Hematopoietic multipotent progenitor cell treated with erythropoietin and hydrocortisone succinate and interleukin-3 and kit ligand, for 4 days (in vitro differentiated cells): ENCODE results near the gene TAF6.

ENCODE experiments used
- DNase-seq: peaks from one replicate; pipeline ENCODE4 v3.0.0-alpha.2; 2015

Gene TAF6

DNA sequence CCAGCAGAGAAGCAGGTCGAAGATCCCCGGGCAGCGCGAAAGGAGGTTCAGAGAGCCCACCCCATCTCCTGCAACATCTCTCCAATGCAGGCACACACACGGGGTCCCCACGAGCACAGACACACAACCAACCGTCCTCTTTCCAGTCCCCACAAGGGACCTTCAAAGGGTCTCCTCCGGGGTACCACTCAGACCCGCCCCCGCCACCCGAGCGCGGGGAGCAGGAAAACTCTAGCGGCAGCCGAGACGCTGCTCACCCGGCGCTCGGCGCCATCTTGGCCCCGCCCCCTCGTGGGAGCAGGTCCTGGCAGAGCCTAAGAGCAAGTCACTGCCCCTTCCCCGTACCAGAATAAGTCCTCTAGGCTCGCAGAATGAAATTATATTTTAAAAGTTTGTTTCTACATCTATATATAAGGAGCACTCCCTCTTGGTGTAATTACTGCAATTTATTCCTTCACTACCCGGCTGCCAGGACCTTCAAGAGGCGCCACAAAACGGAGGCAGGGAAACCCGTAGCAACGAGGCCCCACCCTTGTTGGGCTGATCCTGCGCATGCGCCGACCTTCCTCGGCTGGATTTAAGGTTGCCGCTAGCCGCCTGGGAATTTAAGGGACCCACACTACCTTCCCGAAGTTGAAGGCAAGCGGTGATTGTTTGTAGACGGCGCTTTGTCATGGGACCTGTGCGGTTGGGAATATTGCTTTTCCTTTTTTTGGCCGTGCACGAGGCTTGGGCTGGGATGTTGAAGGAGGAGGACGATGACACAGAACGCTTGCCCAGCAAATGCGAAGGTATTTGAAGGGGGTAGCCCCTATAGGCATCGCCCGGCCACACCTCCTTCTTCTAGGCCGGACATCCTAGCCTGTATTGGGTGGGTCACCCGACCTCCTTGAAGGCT is at the start of gene TAF6, which contains the start of gene CNPY4:
Gene TAF6 (minus strand): TSS at position 287 of the 898 bp plus-strand sequence. CDS start 5,149 bp downstream, outside the sequence.
Gene CNPY4 (plus strand): TSS at position 563 of the 898 bp plus-strand sequence. CDS start 111 bp downstream, at position 674.
- DNase-seq: peak; percentile 98

DNA sequence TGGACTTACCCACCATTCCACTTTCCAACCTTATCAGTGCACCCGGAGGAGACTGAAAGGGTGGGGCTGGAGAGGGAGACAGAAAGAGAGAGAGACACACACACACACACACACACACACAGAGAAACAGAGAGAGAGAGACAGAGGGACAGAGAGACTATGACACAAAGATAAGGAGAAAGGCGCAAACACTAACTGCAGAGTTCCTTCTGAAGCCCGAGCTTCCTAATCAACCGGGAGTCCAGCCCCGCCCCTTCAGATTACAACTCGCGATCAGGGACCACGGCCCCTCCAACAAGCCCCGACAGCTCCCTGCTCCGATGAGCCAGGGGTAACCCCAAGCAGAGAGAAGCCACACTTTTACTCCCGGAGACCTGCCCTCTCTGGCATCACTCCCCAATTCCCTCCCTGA is 48.8 kb upstream of the TAF6 start:
- peak; percentile 74 for DNase-seq

DNA sequence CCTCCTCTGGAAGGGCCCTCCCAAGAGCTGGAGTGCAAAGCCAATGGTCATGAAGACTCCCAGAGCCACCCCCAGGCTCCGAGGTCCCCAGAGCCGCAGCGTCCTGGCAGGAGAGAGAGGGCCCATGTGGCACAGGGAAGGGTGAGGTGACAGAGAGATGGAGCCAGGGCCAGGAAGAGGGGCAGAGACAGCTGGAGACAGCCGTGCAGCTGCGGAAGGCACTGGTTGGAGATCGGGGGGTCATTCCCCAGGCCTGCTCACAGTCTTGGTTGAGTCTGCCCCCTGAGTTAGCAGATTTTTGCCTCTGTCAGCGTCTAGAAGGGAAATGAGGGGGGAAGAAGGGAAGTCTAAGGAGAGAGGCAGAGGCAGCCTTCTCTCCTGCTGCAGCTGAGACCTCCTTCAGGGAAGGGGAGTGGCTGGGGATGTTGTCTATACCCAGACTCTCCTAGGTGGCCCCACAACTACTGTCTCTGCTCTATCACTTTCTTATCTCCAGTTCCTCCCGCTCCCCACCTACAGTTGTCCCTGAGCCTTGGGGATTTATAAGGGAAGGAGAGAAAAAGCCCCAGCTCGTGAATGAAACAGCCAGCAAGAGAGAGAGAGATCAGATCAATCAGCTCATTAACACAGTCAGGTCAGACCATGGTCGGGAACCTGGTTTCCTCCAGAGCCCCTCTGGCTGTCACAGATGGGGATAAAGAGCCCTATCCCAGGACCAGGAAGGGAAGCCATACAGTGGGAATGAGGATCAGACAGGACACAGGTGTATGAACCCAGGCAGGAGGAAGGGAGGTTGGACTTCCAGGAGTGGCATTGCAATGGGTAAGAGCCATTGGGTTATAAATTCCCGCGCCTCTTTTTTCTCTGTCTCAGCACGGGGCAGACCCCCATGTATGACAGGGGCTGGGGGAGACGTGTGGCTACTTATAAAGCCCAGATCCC is 48.1 kb upstream of the TAF6 start:
- DNase-seq: no peak

DNA sequence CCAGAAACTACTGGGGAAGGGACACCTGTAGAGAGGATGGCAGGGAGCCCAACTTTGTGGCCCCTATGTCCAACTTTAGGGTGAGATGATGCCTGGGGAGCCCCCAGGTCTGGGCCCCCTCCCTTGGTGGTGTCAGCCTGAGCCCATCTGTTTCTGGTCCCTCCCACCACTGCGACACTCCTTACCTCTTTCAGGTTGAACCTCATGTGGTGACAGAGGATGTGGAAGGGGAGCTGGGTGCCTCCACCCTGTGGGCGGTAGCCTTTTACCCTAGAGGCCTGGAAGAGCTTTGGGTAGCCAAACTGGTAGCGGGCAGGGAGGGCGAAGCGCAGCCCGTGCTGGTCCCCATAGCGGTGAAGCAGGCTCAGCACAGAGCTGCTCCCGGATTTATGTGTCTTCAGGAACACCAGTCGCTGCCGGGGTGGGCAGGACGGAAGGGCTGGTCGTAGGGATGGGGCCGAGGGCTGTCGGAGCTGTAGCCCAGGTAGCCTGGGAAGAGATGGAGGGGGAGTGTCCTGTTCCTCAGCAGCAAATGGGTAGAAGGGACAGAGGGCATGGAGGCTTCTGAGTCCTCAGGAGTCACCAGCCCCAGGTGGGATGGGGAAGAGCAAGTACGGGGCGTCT is 47.3 kb upstream of the TAF6 start:
- DNase-seq: no peak

GRCh38 chr7:100163871-100164270 is 44.7 kb upstream of the TAF6 start:
- no peak for DNase-seq

GRCh38 chr7:100163006-100163531 is 43.9 kb upstream of the TAF6 start:
- no peak for DNase-seq

GRCh38 chr7:100160067-100160466 is 40.9 kb upstream of the TAF6 start:
- no peak for DNase-seq

- DNase-seq: no peak
Measured at GRCh38 chr7:100159099-100159623, 40.0 kb upstream of the TAF6 start.

DNA sequence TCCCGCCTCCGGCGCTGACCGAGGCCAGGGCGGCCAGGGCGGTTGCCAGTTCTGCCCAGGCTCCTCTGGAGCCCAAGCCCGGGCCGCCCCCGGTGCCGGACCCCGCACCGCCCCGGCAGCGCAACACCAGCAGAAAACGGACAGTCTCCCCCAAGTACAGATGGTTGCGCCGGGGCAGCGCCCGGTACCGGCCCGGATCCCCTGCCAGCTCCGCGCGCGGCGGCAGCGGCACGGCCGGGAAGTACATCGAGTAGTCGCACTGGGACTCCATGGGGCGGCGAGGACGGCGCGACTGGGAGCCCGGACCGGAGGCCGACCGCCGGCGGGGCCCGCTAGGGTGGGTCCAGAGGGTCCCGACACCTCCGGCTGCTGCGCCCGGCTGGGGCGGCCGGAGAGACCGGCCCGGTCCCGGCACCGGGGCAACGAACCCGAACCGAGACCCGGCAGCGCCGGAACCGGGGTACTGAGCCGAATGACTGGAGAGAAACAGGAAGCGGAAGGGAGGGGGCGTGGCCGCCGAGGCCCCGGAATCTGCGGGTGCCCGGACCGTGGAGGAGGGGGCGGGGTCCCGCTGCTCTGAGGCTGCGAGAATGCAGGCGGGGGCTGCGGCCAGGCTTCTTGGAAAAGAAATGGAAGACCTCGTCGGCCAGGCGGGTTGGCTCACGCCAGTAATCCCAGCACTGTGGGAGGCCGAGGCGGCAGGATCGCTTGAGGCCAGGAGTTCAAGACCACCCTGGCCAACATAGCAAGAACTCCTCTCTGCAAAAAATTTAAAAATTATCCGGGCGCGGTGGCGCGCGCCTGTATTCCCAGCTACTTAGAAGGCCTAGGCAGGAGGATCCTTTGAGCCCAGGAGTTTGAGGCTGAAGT is 39.3 kb upstream of the TAF6 start, which contains the start of gene TRAPPC14:
Gene TRAPPC14 (minus strand): TSS at position 495 of the 870 bp plus-strand sequence. CDS start 224 bp downstream, at position 271.
- peak; percentile 94 for DNase-seq

DNA sequence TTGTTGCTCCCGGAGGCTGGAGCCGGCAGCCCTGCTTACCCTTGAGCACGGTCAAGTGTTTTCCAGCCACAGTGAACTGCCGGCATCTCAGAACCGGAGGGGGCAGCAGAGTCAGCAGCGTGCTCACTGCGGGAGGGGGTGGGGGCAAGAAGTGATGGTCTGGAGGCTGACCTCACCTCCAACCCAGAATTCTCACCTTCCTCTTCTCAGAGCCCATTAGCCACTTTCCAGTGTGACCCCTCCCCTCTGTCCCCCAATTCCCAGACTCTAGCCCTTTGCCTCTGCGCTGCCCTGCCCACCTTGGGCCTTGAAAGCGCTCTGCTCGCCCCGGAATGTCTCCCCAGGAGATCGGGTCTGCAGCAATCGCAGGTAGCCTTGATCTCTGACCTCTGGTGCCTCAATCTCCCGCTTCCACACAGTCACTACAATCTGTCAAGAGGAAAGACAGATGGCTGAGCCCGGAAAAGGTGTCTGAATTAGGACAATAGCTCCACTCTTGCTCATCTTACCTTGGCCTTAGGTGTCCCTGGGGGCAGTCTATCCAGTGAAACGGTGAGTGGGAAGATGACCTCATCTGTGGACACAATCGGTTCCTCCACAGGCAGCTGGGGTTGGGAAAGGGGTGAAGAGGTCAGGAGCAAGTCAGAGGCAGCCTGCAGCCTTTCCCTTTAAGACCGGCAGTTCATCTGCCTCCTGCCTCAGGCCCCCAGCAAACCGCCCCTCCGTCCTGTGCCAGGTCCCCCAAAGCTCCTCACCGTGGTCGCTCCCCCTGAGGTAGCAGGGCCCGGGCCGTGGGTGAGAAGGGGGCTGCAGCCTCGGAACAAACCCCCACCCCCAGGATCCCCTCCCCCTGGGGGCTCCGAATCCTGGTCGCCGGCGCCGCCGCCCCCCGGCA is 38.4 kb upstream of the TAF6 start:
- no peak for DNase-seq

- DNase-seq: no peak
Measured at GRCh38 chr7:100157069-100157333, 37.8 kb upstream of the TAF6 start.

DNA sequence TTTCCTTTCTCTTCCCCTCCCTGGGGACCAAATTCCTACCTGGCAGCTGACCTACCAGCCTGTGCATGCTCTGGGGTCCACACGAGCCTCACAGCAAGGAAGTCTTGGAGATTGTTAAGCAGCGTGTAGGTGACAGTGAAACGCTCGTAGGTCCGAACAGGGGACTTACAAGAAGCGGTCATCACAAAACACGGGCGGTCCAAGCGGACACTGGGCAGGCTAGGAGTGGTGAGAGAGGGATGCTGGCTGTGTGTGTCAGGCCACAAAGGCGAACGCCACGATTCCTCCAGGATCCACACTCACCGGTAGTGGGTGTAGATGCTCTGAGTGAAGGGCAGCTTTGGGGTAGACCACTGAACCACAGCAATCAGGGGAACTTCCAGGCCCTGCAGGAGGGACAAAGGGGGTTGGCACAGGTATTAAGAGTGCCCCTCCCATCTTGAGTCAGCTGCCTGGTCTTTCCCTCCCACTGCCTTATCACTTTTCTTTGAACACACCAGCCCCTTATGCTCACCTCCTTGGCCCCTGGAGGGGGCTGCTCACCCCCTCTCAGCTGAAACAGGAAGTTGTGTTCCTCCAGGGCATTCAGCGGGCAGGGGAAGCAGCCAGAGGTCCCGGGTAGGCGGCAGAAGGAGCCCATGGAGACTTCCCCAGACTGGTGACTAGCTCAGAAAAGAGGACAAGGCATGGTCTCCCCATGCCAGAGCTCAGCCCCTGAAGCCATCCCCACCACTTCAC is 37.3 kb upstream of the TAF6 start:
- peak; percentile 63 for DNase-seq

- no peak for DNase-seq
Measured at GRCh38 chr7:100155553-100156317, 36.6 kb upstream of the TAF6 start.

- no peak for DNase-seq
Measured at GRCh38 chr7:100154651-100155491, 35.7 kb upstream of the TAF6 start.

DNA sequence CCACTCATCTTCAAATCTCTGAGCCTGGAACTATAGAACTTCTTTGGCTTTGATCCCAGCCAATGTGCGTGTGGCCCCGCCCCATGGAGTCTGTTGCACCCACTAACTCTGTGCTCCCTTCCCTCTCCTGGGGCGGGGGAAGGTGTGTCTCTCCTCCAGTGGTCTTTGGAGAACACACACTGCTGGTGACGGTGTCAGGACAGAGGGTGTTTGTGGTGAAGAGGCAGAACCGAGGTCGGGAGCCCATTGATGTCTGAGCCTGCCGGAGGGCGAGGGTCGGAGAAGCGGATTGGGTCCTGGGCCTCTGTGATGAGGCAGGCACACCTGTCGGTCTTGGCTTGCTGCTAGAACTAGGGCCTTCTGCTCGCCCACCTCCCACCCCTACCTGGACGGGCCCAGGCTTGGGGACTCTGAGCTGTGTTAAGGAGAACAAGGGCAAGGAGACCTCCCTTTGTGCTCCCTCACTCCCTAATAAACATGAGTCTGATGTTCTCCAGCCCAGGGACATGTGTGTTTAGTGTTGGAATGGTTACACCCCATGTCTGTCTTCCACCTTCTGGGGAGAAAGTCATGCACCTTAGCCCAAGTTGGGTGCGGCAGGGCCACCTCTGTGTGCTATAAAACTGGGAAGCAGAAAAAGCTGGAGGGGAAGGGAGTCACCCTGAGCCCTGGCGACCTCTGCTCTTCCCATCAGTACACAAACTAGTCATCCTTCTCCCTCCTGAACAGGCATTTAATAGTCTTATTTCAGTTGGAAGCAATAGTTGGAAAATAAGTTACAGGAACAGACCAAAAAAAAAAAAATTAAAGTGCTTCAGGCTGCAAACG is 34.8 kb upstream of the TAF6 start:
- DNase-seq: peak; percentile 52

GRCh38 chr7:100152937-100153666 is 33.9 kb upstream of the TAF6 start:
- no peak for DNase-seq
